SK-N-MC (cell line): Measurements from ENCODE around the gene RASSF1.

Experiments
- DNase-seq: peaks from one replicate; pipeline ENCODE4 v3.0.0-alpha.2; 2011; ENCODE audit warnings: low read depth, low spot score
- H3K27ac ChIP-seq: fragments of 200-600 bp; sonication (generic); 2 replicates; pipeline ENCODE4 v1.5.1; 2016; ENCODE audit warnings: mixed run types
- H3K36me3 ChIP-seq: fragments of 200-600 bp; sonication (generic); 2 replicates; pipeline ENCODE4 v1.6.1; 2017; ENCODE audit warnings: antibody characterized with exemption, low read length, mixed read lengths; ENCODE audit not compliant: insufficient read depth
- H3K4me3 ChIP-seq: fragments of 200-600 bp; sonication (generic); 2 replicates; pipeline ENCODE4 v1.5.1; 2016
- H3K9ac ChIP-seq: fragments of 200-600 bp; sonication (generic); 2 replicates; pipeline ENCODE4 v1.8.0; 2017; ENCODE audit warnings: mixed run types, mixed read lengths; ENCODE audit not compliant: insufficient read length
- H3K9me3 ChIP-seq: fragments of 200-600 bp; sonication (generic); 2 replicates; pipeline ENCODE4 v1.6.1; 2017; ENCODE audit warnings: low read depth, mild to moderate bottlenecking, antibody characterized with exemption, low read length, moderate library complexity, mixed read lengths
- EZH2 ChIP-seq: fragments of 200-600 bp; sonication (generic); IDR thresholded peaks from one replicate; pipeline ENCODE4 v1.6.1; 2017; ENCODE audit warnings: antibody characterized with exemption
- FOXP2 ChIP-seq: optimal IDR thresholded peaks from 2 replicates; pipeline ENCODE3; 2011; ENCODE audit warnings: mild to moderate bottlenecking, moderate library complexity; ENCODE audit not compliant: insufficient read depth; ENCODE audit errors: extremely low read length, control extremely low read depth
- POLR2AphosphoS5 ChIP-seq: IDR thresholded peaks from 2 replicates; pipeline ENCODE4 v1.6.1; 2012; ENCODE audit warnings: mild to moderate bottlenecking, low read depth, low read length, borderline replicate concordance

RASSF1 gene

DNA sequence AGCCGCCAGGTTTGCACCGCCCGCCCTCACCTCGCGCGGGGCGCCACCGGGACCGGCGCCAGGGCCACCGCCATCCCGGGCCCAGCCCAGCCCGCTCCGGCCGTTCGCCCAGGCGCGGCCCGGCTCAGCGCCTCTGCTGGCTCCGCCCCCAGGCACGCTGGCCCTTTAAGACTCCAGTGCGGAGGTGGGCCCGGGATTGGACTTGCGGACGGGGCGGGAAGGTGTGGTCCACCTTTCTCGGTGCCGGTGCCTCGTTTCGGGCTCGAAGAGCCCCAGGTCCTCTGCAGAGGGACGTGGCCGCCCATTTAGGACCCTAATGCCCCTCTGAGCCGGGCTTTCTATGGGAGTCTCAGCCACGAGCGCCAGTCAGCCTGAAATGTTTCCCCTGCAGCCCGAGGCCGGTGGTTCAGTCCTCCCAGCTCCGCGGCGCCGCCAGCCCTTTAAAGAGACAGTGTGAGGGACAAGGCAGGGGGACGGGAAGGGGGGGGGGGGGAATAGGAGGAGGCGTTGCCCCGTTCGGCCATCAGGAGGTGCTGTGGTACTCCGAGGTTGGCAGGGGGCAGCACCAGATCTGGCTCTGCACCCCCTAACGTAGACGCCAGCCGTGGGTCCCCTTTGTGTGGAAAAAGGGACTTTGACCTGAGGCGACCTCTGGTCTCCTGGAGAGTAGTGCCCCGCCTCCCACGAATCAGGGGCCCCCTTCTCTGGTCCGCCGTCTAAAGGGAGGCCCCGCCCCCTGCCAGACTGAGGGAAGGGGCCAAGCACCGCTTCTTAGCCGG lies 19.1 kb downstream of the RASSF1 start:
- H3K27ac ChIP-seq: peak overlapping the region; percentile 95
- H3K36me3 ChIP-seq: peaks cover 15% of the 10 kb centered on the region; the same call in 1 of the 2 replicates
- peak overlapping the region; percentile 83 for H3K4me3 ChIP-seq
- TF ChIP-seq FOXP2: no peak
- no peak; the same call in 1 of the 2 replicates for TF ChIP-seq POLR2AphosphoS5
- no peak for TF ChIP-seq EZH2
- H3K9me3 ChIP-seq: no peaks in the 10 kb centered on the region
- peak overlapping the region; percentile 97 for H3K9ac ChIP-seq
- peak; percentile 45 for DNase-seq

DNA sequence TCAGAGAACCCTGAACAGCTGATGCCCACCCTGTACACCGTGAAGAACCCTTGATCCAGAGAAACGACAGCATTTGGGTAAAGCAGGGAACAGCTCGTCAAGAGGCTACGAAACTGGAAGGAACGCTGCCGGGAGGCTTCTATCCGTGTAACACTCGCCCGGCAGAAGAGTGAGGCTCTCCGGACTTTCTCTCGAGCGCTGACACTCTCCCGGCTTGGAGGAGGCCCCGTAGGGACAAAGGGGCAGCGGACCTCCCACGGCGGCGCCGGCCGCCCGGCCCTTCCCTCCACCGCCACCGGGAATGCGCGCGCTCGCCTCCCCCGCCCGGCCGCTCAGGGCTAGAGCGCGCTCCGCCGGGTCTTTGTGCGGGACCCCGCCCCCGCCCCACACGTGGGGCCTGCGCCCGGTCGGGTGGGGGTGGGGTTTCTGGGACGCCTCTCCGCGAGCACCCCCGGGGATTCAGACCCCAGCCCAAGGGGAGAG lies 19.7 kb downstream of the RASSF1 start:
- Histone ChIP-seq H3K4me3 (peak overlapping the region; percentile 83), H3K9ac (peak overlapping the region; percentile 97), H3K36me3 (peaks cover 15% of the 10 kb centered on the region; the same call in 1 of the 2 replicates), H3K27ac (peak overlapping the region; percentile 95), H3K9me3 (no peaks in the 10 kb centered on the region)
- no peak for TF ChIP-seq EZH2
- TF ChIP-seq POLR2AphosphoS5: no peak
- no peak for TF ChIP-seq FOXP2
- DNase-seq: no peak

DNA sequence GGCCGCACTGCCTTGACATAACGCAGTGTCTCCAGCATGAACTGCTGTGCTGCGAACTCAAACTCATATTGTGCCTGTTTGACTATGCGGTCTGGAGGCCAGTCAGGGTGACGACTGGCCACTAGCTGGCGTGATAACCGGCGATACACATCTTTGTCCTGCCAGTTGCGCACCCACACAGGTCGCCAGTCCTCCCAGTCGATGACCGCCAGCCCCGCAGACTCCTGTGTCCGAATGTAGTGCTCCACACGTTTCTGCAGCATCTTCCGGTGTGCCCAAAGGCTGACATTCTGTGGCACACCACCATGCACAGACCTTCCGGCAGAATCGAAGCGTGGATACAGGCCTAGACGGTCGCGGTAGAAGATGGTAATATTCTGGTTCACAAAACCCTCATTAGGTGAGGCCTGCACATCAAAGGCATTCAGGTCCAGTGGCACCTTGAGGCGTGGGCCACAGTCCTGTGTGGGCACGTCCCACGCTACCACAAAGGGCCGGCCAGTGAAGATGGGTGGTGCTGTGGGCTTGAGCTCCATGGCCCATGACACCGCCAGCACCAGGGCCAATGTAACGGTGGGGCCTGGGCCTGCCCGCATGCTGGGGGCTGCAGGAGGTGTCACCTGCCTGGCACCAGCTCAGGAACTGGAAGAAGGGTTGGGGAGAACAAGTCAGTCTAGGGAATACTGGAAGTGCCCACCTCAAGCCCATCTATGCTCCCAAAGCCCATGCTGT lies 20.6 kb downstream of the RASSF1 start:
- Histone ChIP-seq H3K27ac (peak overlapping the region; percentile 31; the same call in 1 of the 2 replicates), H3K36me3 (peaks cover 15% of the 10 kb centered on the region; the same call in 1 of the 2 replicates), H3K9ac (peak overlapping the region; percentile 97), H3K4me3 (peak overlapping the region; percentile 83), H3K9me3 (no peaks in the 10 kb centered on the region)
- no peak for TF ChIP-seq EZH2
- no peak for TF ChIP-seq POLR2AphosphoS5
- TF ChIP-seq FOXP2: no peak
- DNase-seq: no peak

DNA sequence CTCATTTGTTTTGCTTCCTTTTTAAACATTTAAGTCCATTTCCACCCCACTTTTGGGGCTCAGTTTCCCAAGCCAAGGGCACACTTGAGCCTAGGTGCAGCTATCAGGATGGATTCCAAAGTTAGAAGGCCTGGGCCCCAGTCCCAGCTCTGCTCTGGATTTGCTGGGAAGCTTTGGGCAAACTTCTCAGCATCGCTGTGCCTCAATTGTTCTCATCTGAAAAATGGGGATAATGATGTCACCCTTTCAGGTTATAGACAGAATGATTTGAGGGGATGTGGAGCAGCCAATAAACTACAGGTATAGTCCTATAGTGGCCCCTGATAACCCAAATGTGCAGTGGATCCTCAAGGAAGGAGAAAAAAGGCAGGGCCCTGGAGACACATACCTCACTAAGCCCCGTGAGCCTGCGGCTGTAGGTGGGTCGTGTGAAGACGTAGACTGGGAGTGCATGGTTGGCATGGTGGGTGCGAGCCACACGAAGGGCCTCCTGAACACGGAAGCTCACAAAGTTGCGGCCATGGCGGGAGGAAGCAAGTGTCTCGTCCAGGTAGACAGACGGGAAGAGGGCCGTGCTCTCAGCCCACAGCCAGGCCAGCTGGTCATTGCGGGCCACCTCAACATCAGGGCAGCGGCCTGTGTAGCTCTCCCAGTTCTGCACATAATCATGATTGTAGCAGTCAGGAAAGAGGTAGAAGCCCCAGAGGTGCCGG lies 21.3 kb downstream of the RASSF1 start:
- Histone ChIP-seq H3K27ac (no peak overlapping the region), H3K4me3 (no peak overlapping the region), H3K9me3 (no peaks in the 10 kb centered on the region), H3K9ac (no peak overlapping the region), H3K36me3 (peaks cover 15% of the 10 kb centered on the region; the same call in 1 of the 2 replicates)
- TF ChIP-seq EZH2: no peak
- no peak for TF ChIP-seq FOXP2
- no peak for TF ChIP-seq POLR2AphosphoS5
- DNase-seq: no peak

DNA sequence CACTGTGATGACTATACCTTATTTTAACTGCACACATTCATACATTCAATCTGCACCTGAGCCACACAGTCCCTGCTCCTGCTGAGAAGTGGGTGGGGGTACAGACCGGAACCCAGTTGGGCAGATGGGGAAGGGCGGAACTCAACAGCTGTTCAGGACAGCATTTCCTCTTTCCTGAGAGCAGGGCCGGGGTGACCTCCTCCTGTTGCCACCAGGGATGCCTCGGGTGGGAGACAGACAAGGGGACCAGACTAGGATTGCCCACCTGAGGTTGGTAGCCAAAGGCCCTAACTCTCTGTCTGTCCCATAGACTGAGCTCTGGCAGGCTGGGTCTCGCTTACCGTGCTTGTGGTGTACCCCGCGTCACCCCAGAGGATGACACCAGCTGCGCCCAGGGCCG lies 22.0 kb downstream of the RASSF1 start:
- H3K27ac ChIP-seq: no peak overlapping the region
- no peak overlapping the region for H3K4me3 ChIP-seq
- DNase-seq: no peak
- no peaks in the 10 kb centered on the region for H3K9me3 ChIP-seq
- H3K36me3 ChIP-seq: peaks cover 15% of the 10 kb centered on the region; the same call in 1 of the 2 replicates
- no peak overlapping the region for H3K9ac ChIP-seq
- TF ChIP-seq FOXP2 (no peak), EZH2 (no peak), POLR2AphosphoS5 (no peak)

DNA sequence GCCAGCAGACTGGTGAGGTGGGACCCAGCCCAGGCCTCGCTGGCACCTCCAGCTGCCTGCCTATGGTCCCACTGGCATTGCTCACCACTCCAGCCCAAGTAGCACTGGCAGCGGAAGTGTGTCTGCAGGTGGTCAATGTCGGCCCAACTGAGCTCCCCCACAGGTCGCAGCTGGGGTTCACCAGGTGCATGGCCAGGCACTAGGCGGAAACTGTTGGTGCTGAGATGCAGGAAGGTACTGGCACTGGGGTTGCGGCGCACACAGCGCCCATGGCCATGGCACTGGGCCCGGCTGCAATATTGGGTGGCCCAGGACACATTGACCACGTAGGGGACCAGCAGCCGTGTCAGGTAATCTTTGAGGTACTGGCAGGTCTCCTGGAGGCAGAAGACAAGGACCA lies 22.5 kb downstream of the RASSF1 start:
- no peak for DNase-seq
- Histone ChIP-seq H3K27ac (no peak overlapping the region), H3K9me3 (no peaks in the 10 kb centered on the region), H3K9ac (no peak overlapping the region), H3K36me3 (peaks cover 15% of the 10 kb centered on the region; the same call in 1 of the 2 replicates), H3K4me3 (no peak overlapping the region)
- TF ChIP-seq POLR2AphosphoS5: no peak
- no peak for TF ChIP-seq EZH2
- TF ChIP-seq FOXP2: no peak

DNA sequence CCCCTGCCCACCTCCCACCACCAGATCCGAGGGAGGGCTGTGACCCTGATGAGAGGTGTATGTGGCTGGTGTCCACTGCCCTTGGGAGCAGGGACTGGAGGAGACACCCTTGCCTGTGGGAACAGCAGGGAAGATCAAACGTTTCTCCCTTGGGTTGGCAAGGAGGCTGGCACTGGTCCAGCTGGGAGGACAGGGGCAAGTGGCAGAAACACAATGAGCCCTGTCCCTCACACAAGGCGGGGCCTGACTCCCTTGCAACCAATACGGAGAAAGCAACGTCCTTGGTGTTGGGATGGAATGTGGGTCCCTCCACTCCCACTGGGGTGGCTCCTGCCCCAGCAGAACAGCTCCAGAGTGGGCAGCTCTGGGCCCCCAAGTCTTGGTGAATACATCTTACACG lies 23.3 kb downstream of the RASSF1 start:
- DNase-seq: no peak
- no peak overlapping the region for H3K4me3 ChIP-seq
- peaks cover 15% of the 10 kb centered on the region; the same call in 1 of the 2 replicates for H3K36me3 ChIP-seq
- H3K9ac ChIP-seq: no peak overlapping the region
- no peaks in the 10 kb centered on the region for H3K9me3 ChIP-seq
- no peak for TF ChIP-seq EZH2
- TF ChIP-seq POLR2AphosphoS5: no peak
- no peak for TF ChIP-seq FOXP2
- no peak overlapping the region for H3K27ac ChIP-seq
